SH-SY5Y (cell line): ENCODE results near the gene MYO1D.

Source experiments
- GATA2 ChIP-seq: IDR thresholded peaks from 2 replicates; pipeline ENCODE4 v1.6.1; 2011; ENCODE audit warnings: mild to moderate bottlenecking, low read depth, low read length
- GATA3 ChIP-seq: IDR thresholded peaks from 2 replicates; pipeline ENCODE4 v1.6.1; 2011; ENCODE audit warnings: low read depth, mild to moderate bottlenecking, low read length, moderate library complexity

DNA sequence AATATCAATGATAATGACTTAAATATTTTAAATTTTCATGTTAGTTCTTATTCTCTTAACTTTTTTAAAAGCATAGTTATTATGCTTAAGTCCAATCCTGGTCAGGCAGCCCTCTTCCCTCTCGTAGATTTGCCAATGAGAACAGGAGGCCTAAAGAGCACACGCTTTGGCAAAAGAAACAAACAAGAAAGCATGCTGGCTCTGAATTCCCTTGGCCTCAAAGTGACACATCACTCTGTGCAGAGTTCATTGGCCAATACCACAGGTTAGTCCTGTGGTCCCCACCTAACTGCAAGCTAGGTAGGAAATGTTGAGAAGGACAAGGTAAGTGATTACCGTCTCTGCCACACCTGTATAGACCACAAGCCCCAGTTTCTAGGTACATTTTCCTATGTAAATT is 61.5 kb downstream of the MYO1D start:
- TF ChIP-seq GATA2 (no peak), GATA3 (no peak)
